Smooth muscle cell (in vitro differentiated cells): ENCODE results near the gene SPATA2. TPM values are rescaled to one million over a fixed set of nuclear protein-coding genes. Genes with fewer than 3 reads are reported as not detected.

Experiments used
- DNase-seq: peaks from one replicate; lab custom pipeline; 2025; ENCODE audit not compliant: unreplicated experiment; lab: John Stamatoyannopoulos, UW
- H2AFZ ChIP-seq: fragments of 200-600 bp; sonication (generic); 2 replicates; pipeline ENCODE4 v1.6.0; 2016; ENCODE audit warnings: antibody characterized with exemption, low read depth, mild to moderate bottlenecking
- H3F3A ChIP-seq: fragments of 200-600 bp; sonication (generic); 2 replicates; pipeline ENCODE4 v1.6.0; 2017; ENCODE audit warnings: antibody characterized with exemption, low read depth
- H3K27ac ChIP-seq: fragments of 200-600 bp; sonication (generic); 2 replicates; pipeline ENCODE4 v1.5.1; 2016; ENCODE audit warnings: low read depth, mild to moderate bottlenecking
- H3K27me3 ChIP-seq: fragments of 200-600 bp; sonication (generic); 2 replicates; pipeline ENCODE4 v1.6.1; 2016; ENCODE audit warnings: low read depth, mild to moderate bottlenecking
- H3K36me3 ChIP-seq: fragments of 200-600 bp; sonication (generic); 2 replicates; pipeline ENCODE4 v1.5.1; 2016; ENCODE audit warnings: low read depth
- H3K4me1 ChIP-seq: fragments of 200-600 bp; sonication (generic); 2 replicates; pipeline ENCODE4 v1.5.1; 2016; ENCODE audit warnings: low read depth
- H3K4me2 ChIP-seq: fragments of 200-600 bp; sonication (generic); 2 replicates; pipeline ENCODE4 v1.6.0; 2016; ENCODE audit warnings: mild to moderate bottlenecking
- H3K4me3 ChIP-seq: fragments of 200-600 bp; sonication (generic); 2 replicates; pipeline ENCODE4 v1.5.1; 2016; ENCODE audit warnings: mild to moderate bottlenecking
- H3K79me2 ChIP-seq: fragments of 200-600 bp; sonication (generic); 2 replicates; pipeline ENCODE4 v1.6.0; 2016; ENCODE audit warnings: low read depth, mild to moderate bottlenecking
- H3K9ac ChIP-seq: fragments of 200-600 bp; sonication (generic); 2 replicates; pipeline ENCODE4 v1.6.0; 2016; ENCODE audit warnings: low read depth
- H3K9me3 ChIP-seq: fragments of 200-600 bp; sonication (generic); replicated peaks from 2 replicates; pipeline ENCODE4 v1.5.1; 2016; ENCODE audit warnings: low read depth
- H4K20me1 ChIP-seq: fragments of 200-600 bp; sonication (generic); 2 replicates; pipeline ENCODE4 v1.6.0; 2016; ENCODE audit warnings: low read depth
- CTCF ChIP-seq: fragments of 200-600 bp; sonication (generic); IDR thresholded peaks from 2 replicates; pipeline ENCODE4 v1.5.1; 2017; ENCODE audit warnings: borderline replicate concordance, mild to moderate bottlenecking, antibody characterized with exemption; ENCODE audit not compliant: insufficient read depth, poor library complexity, severe bottlenecking
- WGBS: methylation state at CpG from one replicate; pipeline ENCODE4 v1.1.7; 2016; ENCODE audit warnings: low lambda C conversion rate; 5-methylcytosine and 5-hydroxymethylcytosine counted together
- polyA plus RNA-seq: library from polyadenylated mRNA; unstranded; fragments of >200 nt; fragmentation: Nextera tagmentation; extraction: Ambion mirVana; gene quantifications from 2 replicates; pipeline ENCODE4 v1.2.1, GENCODE V29; 2016
- total RNA-seq: library from RNA; depleted of rRNA; stranded (reverse); fragments of >200 nt; gene quantifications from 2 replicates; pipeline ENCODE4 v1.2.3, GENCODE V29; 2014

Gene SPATA2
- total and polyA plus RNA-seq, 2 experiments from 2014 or later = 3.9 to 9.9 TPM

GRCh38 chr20:49885558-49886332 lies 29.6 kb downstream of the SPATA2 start:
- no peak overlapping the region for H2AFZ ChIP-seq
- no peaks in the 10 kb centered on the region for H3K9me3 ChIP-seq
- no peak for DNase-seq
- TF ChIP-seq CTCF = no peak
- H3K4me1 ChIP-seq = peaks cover 4% of the 10 kb centered on the region
- H3K9ac ChIP-seq = no peak overlapping the region
- peaks cover 5% of the 10 kb centered on the region for H4K20me1 ChIP-seq
- no peak overlapping the region for H3K4me2 ChIP-seq
- 91% methylated on average over 14 of the region's 16 CpGs for WGBS
- H3K27me3 ChIP-seq = no peaks in the 10 kb centered on the region
- H3F3A ChIP-seq = no peaks in the 10 kb centered on the region
- H3K36me3 ChIP-seq = no peaks in the 10 kb centered on the region
- H3K27ac ChIP-seq = no peak overlapping the region
- no peaks in the 10 kb centered on the region for H3K79me2 ChIP-seq
- no peak overlapping the region for H3K4me3 ChIP-seq

DNA sequence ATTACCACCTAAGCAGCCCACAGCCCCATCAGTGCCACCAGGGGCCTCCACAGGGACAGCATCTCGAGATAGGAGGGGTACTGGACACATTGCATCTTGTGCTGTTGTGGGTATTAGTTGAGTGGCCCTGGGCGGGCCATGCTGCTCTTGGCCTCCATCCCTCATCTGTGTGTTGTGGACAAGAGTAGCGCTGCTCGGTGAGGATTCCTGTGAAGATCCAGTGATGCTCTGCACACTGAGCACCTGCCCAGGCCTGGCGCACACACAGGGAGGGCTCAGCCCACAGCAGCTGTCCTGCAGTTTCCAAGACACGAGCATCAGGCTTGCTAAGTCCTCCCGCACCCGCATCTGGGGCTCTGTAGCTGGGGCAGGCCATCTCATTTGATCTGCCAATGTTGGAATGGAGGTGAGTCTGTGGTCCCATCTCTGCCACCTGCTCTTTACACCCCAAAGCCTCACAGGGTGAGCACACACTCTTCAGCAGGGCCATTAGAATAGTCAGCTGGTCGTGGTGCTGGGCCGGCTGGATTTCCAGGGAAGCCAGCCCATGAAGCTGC lies 32.0 kb downstream of the SPATA2 start:
- no peak overlapping the region for H3K9ac ChIP-seq
- no peaks in the 10 kb centered on the region for H3K9me3 ChIP-seq
- no peaks in the 10 kb centered on the region for H3K79me2 ChIP-seq
- H3K36me3 ChIP-seq = no peaks in the 10 kb centered on the region
- no peak for DNase-seq
- no peaks in the 10 kb centered on the region for H4K20me1 ChIP-seq
- H3K27me3 ChIP-seq = no peaks in the 10 kb centered on the region
- no peak overlapping the region for H2AFZ ChIP-seq
- H3K4me3 ChIP-seq = no peak overlapping the region
- 96% methylated on average over 10 of the region's 10 CpGs for WGBS
- H3K27ac ChIP-seq = no peak overlapping the region
- H3F3A ChIP-seq = no peaks in the 10 kb centered on the region
- H3K4me1 ChIP-seq = peaks cover 3% of the 10 kb centered on the region
- no peak for TF ChIP-seq CTCF
- H3K4me2 ChIP-seq = no peak overlapping the region

- WGBS = 91% methylated on average over 29 of the region's 29 CpGs
- no peaks in the 10 kb centered on the region for H4K20me1 ChIP-seq
- no peaks in the 10 kb centered on the region for H3K9me3 ChIP-seq
- H3K9ac ChIP-seq = no peak overlapping the region
- H2AFZ ChIP-seq = no peak overlapping the region
- no peak for TF ChIP-seq CTCF
- H3K4me2 ChIP-seq = no peak overlapping the region
- H3K36me3 ChIP-seq = no peaks in the 10 kb centered on the region
- no peaks in the 10 kb centered on the region for H3F3A ChIP-seq
- H3K27me3 ChIP-seq = no peaks in the 10 kb centered on the region
- no peak overlapping the region for H3K27ac ChIP-seq
- no peak for DNase-seq
- no peaks in the 10 kb centered on the region for H3K79me2 ChIP-seq
- no peaks in the 10 kb centered on the region for H3K4me1 ChIP-seq
- no peak overlapping the region for H3K4me3 ChIP-seq
Observed at GRCh38 chr20:49882171-49882970, 33.0 kb downstream of the SPATA2 start.
